H7 (cell line): Measurements from ENCODE around the gene CLIC5. TPM values are rescaled to one million over a fixed set of nuclear protein-coding genes. Genes with fewer than 3 reads are reported as not detected.

ENCODE experiments used
- DNase-seq: peaks from one replicate; pipeline ENCODE4 v3.0.0; 2012
- H3K27me3 ChIP-seq: 2 replicates; pipeline ENCODE4 v1.6.0; 2011; ENCODE audit warnings: mild to moderate bottlenecking, low read length; ENCODE audit not compliant: control insufficient read depth, insufficient read depth
- H3K36me3 ChIP-seq: replicated peaks from 2 replicates; pipeline ENCODE4 v1.5.1; 2011; ENCODE audit warnings: low read length; ENCODE audit not compliant: control insufficient read depth, insufficient read depth
- H3K4me3 ChIP-seq: 2 replicates; pipeline ENCODE4 v1.5.1; 2011; ENCODE audit warnings: low read depth, mild to moderate bottlenecking, control low read depth, low read length, moderate library complexity; ENCODE audit not compliant: insufficient read depth
- total RNA-seq: library from RNA; depleted of rRNA; stranded (reverse); fragments of >200 nt; shearing (Covaris generic); gene quantifications from 2 replicates; pipeline ENCODE4 v1.2.3, GENCODE V29; 2014

CLIC5 gene
- total RNA-seq, 1 experiment from 2014 or later = 0.45 TPM

DNA sequence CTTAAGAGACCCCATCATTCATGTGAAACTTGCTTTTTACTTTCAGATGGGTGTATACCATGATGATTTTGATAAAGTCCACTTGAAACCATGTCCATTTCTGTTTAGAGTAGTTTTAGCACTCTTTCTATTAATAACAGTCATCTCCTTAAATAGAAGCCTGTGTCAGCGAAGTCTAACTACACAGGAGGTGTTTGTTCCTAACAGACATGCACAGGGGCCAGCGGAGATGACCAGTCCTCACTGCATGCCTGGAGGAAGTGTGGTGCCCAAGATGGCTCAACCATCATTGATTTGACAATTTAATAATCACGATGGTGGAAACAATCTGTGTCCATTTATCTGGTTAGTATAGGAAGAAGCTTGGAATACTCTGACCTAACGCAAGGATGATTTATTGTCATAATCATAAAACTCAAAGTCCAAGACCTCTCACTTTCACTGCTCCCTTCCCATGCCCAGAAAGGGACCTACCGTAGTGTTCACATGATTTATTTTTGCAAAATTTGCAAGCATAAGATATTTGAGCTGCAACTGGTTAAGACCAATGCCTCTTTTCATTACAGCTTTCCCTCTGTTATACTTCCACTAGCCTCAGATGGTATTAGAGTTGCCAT, 31.0 kb upstream of the CLIC5 start:
- Histone ChIP-seq H3K27me3 (no peaks in the 10 kb centered on the region), H3K4me3 (no peak overlapping the region), H3K36me3 (no peaks in the 10 kb centered on the region)
- DNase-seq = no peak

DNA sequence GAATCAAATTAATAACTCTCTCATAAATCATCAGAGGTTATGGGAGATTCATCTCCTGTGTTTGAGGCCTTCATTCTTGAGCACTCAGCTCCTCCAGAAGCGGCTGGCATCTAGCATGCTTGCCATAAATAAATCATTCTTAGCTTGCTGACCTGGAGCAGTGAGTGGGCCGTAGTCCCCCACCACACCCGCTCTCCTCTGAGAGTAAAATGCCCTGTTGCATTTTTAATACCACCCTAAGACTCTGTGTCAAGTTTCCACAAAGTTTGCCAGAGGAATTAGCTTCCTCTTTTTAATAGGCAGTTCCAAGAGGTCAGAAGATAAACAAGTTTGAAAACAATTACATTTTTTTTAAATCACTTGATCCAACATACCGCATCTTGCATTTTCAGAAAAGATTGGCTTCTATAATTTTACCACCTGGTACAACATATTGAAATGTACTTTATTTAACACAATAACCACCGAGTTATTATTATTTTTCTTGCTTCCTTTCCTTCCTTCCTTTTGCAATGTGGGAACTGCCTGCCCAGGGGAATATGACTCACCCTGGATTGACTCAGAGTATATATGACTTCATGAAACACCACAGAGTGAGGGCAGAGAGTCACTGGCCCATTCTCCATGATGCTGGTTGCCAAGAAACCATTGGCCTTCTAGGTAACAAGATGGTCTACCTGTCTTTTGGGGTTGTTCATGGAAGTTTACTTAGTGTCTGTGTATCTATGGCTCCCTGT, 29.4 kb upstream of the CLIC5 start:
- Histone ChIP-seq H3K4me3 (no peak overlapping the region), H3K27me3 (no peaks in the 10 kb centered on the region), H3K36me3 (no peaks in the 10 kb centered on the region)
- DNase-seq = no peak

DNA sequence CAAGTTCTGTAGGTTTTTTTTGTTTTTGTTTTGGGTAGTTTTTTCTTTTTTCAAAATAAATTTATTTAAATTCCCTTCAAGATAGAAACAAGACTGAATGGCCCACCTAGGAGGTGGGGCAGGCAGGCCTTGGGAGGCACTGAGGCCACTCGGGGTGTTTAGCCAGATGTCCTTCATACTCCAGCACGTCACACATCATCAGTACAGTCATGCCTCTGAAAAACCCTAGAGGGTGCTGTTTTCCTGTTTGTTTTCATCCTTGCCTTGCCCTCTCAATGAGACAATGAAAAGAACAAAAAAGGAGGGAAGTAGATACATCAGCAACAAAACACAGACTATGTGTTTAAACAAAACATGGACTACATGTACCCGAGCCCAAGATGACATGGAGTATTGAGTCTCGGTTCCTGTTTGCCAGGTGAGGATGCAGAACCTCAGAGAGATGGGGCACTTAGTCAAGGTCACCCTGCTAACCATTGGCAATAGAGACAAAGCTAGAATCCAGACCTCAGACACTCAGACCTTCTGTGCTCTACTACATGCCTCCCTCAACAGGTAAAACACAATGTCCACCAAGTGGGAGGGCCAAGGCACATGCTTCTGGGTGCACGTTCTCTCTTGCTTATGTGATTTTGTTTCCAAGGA, 26.8 kb upstream of the CLIC5 start:
- DNase-seq = peak; percentile 58
- Histone ChIP-seq H3K4me3 (no peak overlapping the region), H3K36me3 (no peaks in the 10 kb centered on the region), H3K27me3 (no peaks in the 10 kb centered on the region)

DNA sequence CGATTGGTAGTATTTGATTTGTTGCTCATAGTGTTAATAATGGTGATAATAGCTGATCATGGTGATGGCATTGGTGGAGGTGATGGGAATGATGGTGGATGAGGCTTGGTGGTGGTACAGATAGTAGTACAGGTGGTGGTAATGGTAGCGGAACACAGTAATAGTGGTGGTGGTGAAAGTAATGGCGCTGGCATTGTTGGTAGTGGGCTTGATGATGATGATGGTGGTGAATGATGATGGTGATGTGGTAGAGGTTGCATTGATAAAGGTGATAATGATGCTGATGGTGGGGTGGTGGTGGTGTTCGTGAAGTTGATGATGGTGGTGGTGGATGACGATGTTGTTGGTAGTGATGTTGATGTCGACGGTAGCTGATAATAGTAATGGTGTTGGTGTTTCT, 24.6 kb upstream of the CLIC5 start:
- no peaks in the 10 kb centered on the region for H3K27me3 ChIP-seq
- no peak for DNase-seq
- H3K36me3 ChIP-seq = no peaks in the 10 kb centered on the region
- H3K4me3 ChIP-seq = no peak overlapping the region

DNA sequence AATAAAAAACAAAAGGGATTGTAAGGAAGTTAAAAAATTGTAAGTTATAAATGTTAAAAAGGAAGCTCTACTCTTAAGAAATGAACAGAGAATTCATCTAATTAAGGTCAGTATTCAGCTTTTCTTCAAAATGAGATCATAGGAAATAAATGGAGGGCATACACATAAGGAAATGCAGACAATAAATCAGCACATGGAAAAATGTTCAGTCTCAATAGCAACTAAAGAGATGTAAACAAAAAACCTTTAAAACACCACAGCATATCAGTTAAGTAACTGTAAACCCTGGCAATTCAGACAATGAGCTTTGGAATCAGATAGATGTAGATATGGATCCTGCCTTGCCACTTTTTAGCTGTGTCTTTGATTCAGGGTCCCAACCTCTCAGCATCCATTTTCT, 24.0 kb upstream of the CLIC5 start:
- DNase-seq = no peak
- Histone ChIP-seq H3K27me3 (no peaks in the 10 kb centered on the region), H3K4me3 (no peak overlapping the region), H3K36me3 (no peaks in the 10 kb centered on the region)

DNA sequence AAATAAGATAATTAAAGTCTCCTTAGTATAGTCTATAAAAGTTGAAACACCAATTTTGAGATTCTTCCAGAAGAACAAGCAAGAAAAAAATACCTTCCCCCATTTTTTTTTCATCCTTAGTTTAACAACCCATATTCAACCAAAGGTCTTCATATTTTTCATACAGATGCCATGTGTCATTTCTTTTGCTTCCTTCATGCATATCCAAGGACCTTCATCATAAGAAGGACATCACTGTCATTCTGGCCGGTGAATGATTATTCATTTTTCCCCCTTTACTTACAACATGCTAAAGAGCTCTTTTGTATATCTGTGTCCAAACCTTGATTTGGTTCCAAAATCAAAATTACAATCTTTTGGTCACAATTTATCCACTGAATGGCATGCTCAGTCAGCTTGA, 21.3 kb upstream of the CLIC5 start:
- Histone ChIP-seq H3K27me3 (no peaks in the 10 kb centered on the region), H3K4me3 (no peak overlapping the region), H3K36me3 (no peaks in the 10 kb centered on the region)
- DNase-seq = no peak

DNA sequence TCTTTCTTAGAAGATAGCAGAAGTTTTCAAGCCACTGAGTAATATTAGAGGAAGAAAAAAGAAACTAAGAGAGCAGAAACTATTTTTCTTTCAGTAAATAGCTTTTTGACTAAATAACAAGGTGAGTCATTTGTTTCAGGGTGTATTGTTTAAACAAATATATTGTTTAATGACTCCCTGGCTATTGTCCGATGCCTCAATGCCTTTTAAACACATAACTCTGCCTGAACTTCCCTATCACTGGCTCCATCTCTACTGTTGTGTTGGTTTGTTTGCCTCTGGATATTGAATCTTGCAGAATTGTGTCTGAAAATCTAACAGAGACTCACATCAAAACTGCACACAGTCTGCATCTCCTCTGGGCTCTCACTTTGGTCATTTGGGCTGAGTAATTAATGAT, 19.6 kb upstream of the CLIC5 start:
- Histone ChIP-seq H3K36me3 (no peaks in the 10 kb centered on the region), H3K27me3 (no peaks in the 10 kb centered on the region), H3K4me3 (no peak overlapping the region)
- DNase-seq = no peak

DNA sequence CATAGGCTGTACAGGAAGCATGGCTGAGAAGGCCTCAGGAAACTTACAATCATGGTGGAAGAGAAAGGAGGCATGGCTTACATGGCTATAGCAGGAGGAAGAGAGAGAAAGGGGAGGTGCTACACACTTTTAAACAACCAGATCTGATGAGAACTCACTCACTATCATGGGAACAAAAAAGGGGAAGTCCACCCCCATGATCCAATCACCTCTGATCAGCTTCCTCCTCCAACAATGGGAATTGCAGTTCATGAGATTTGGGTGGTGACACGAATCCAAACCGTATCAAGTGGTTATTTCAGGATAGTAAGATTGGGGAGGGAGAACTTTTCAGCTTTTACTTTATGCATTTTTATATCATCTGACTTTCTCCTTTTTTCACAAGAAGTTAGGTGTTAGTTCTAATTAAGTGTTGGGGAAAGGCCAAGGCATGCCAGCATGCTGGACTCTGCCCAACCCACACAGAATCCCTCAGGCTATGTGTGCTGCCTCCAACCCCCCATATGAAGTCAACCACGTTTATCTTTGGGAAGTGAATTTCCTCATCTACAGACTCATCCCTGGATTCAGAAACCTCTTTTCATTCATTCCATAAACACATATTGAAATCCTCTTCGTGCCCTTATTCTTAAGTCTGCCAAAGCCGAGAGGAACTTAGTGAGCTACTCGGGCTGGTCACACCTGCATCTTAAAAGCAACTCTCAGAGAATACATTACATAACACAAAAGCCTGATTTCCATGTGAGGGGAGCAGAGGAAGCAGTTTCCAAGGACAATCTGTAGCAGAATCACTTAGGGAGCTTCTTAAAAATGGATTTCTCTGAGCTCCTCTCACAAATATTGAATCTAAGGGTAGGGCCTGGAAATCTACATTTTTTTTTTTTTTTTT, 16.7 kb upstream of the CLIC5 start:
- no peak for DNase-seq
- H3K4me3 ChIP-seq = no peak overlapping the region
- no peaks in the 10 kb centered on the region for H3K27me3 ChIP-seq
- no peaks in the 10 kb centered on the region for H3K36me3 ChIP-seq

DNA sequence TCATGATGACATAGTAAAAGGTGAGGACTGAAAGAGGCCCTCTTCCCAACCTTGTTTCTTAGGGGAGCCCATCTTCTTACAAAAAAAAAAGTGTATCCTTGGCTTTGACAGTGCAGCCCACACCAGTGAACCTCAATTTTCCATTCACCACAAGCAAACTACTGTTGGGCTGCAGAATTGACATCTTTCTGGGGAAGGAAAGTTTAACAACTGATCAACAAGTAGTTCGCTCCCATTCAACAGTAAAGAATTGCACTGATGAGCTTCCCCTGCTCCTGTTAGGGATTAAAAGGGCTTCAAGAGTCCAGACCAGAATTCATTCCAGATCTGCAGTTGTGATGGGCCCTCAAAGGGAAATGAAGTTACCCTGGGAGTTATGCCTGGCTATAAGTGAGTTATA, 13.9 kb upstream of the CLIC5 start:
- no peak for DNase-seq
- H3K4me3 ChIP-seq = no peak overlapping the region
- H3K27me3 ChIP-seq = no peaks in the 10 kb centered on the region
- no peaks in the 10 kb centered on the region for H3K36me3 ChIP-seq

DNA sequence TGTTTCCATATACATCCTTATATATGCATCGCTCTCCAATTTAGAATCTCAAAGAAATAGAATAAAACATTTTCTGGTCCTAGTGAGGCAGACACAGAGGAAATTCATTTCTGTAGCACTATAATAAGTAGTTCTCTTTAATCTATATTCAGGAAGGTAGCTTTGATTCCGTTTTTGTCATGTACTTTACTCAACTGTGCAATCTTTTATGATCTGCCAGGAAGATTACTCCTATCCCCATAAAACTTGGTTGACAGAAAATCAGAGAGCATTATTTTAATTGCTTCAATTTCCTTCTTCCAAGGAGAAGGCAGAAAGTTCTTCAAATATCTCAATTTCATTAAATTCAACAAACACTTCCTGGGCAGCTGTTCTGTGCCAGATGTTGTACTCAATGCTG, 10.6 kb upstream of the CLIC5 start:
- no peak overlapping the region for H3K4me3 ChIP-seq
- DNase-seq = no peak
- H3K36me3 ChIP-seq = no peaks in the 10 kb centered on the region
- no peaks in the 10 kb centered on the region for H3K27me3 ChIP-seq

DNA sequence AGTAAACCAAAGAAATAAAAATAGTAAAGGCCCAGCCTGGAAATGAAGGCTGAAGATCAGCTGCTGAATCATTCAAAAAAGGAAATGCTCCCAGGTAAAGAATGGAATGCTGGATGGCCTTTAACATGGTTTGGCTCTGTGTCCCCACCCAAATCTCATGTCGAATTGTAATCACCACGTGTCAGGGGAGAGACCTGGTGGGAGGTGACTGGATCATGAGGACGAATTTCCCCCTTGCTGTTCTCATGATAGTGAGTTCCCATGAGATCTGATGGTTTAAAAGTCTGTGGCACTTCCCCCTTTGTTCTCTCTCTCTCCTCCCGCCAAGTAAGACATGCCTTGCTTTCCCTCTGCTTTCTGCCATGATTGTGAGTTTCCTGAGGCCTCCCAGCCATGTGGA, 9.9 kb upstream of the CLIC5 start:
- Histone ChIP-seq H3K4me3 (no peak overlapping the region), H3K27me3 (no peaks in the 10 kb centered on the region), H3K36me3 (no peaks in the 10 kb centered on the region)
- DNase-seq = no peak

DNA sequence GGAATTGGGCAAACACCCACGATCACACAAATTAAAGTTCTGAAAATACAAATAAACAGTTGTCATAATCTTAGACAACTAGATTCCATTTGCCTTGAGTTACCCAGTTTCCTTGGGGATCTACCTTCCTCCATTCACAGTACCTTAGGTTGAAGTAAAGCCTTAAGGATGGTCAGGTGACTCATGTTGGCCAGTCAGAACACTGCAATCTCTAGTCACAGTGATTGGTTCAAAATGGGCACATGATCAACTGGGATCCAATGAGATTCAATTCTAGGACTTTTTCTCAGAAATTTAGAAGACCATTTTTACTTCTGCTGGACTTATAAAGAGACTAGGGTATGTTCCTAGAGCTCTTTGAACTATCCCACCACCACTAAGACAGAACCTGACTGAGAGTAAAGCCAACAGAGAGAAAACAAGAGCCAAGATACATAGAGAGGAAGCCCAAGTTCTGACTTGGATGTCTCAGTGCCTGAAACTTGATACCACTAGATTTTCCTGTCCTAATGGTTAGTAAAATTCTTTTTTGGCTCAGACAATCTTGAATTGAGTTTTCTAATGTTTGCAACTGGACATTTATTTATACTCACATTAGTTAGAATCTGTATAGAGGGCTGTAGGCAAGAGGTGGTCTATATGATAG, 8.6 kb upstream of the CLIC5 start:
- Histone ChIP-seq H3K27me3 (no peaks in the 10 kb centered on the region), H3K36me3 (no peaks in the 10 kb centered on the region), H3K4me3 (no peak overlapping the region)
- DNase-seq = no peak

DNA sequence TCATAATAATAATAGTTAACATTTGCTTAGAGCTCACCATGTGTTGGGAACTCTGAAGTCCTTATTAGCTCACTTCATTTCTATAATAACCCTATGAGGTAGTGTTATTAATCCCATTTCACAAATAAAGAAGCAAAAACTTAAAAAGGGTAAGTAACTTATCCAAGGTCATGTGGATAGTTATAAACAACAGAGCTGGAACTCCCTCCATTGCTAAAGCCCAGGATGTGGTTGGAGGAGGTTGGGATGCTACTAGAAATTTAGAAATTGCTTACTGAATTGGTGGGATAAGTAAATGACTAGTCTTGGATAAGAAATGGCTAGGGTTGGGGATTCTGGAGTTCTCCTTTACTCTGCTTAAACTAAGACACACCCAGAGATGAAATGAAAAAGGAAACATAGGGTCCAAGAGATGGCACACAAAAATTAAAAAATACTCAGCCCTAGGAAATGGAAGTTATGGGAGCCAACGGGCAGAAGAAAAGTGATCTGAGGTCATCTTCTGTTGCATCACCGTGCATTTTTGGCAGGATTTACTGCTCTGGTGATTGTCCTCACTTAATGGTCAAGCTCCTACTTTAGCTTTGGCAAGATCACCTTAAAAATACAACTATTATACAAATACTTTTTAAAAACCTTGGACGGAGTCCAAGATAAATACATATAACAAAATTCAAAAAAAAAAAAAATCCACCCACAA, 7.7 kb upstream of the CLIC5 start:
- DNase-seq = no peak
- no peaks in the 10 kb centered on the region for H3K36me3 ChIP-seq
- no peaks in the 10 kb centered on the region for H3K27me3 ChIP-seq
- H3K4me3 ChIP-seq = no peak overlapping the region
